ENCODE measurements around the gene DNAJB11.

- TF ChIP-seq CTCF (IDR thresholded peaks at IDR 0.05; ENCODE audit: borderline replicate concordance, extremely low read depth, low read length, poor library complexity, severe bottlenecking) (no peak), EZH2 (IDR thresholded peaks at IDR 0.05; ENCODE audit: borderline replicate concordance, low read depth, low read length, severe bottlenecking) (no peak)
Measured at GRCh38 chr3:186530415-186530814, 40.1 kb upstream of the DNAJB11 start.
